ENCODE results near the gene GRIK5. TPM values are rescaled to one million over a fixed set of nuclear protein-coding genes. Genes with fewer than 3 reads are reported as not detected.

The GRIK5 gene
- total RNA-seq, 2 experiments from 2014 or later, result 0.63 to 0.95 TPM

DNA sequence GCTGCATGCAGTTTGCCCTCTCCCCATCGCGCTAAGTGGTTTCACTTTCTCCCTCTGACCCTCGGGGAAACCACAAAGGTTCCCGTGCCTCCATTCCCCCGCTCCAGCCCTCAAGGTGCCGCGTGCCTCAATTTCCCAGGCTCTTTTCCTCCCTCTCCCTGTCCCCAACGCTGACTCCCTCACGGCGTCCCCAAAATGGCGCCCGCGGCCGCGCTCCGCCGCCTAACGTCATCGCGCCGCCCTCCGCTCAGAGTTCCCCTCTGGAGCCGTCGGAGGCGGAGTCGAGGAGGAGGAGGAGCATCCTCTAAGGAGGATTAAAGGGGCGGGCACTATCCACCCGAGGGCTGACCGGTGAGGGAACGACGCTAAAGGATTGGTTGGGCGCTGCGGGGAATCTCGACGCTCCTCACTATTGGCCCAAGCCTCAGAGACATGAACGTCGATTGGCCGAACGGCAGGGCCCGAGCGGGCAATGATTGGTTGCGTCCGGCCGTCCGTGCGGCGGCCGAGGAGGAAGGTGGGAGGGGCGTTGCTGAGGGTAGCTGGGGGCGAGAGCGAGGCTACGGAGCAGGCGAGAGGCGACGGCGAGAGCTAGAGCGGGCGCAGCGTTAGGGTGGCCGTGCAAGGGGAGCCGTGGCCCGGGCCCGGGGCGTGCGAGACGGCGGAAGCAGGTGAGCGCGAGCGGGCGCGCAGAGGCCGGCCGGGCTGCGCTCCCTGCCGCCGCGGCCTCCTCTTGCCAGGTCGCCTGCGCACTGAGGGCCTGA, 5.8 kb upstream of the GRIK5 start, which contains the start of gene ZNF574:
TSS of gene ZNF574 (plus strand) at position 551 of the 764 bp plus-strand sequence. CDS start 2,441 bp downstream, outside the sequence.
- H3K4me1 Mint-ChIP-seq (ENCODE audit: low read depth), result peaks cover 25% of the 10 kb centered on the region
- peak within 1 kb of the TSS; percentile 98 for H3K4me3 Mint-ChIP-seq
- intact Hi-C loops (cut with micrococcal nuclease), result no loop called here
- peaks cover 25% of the 10 kb centered on the region for H3K36me3 Mint-ChIP-seq (ENCODE audit: low read depth)
- peak within 1 kb of the TSS; percentile 100 for H3K27ac Mint-ChIP-seq
- peak; percentile 98 for ATAC-seq
- peak; percentile 99 for DNase-seq
- H3K9me3 Mint-ChIP-seq, result no peaks in the 10 kb centered on the region
- POLR2A ChIA-PET, result interaction anchor here (1.0 to 2.1 kb wide), 4 partner anchors 10 to 123 kb away, joined by 3 to 8 read pairs (median 4); no protein-coding TSS in a partner anchor
- CTCF ChIA-PET, result interaction anchor here (0.6 to 1.6 kb wide), 2 partner anchors 17 to 47 kb away, joined by 3 to 4 read pairs; no protein-coding TSS in a partner anchor
- H3K27me3 Mint-ChIP-seq, result no peaks in the 10 kb centered on the region
- TF ChIP-seq, protein P1, sequence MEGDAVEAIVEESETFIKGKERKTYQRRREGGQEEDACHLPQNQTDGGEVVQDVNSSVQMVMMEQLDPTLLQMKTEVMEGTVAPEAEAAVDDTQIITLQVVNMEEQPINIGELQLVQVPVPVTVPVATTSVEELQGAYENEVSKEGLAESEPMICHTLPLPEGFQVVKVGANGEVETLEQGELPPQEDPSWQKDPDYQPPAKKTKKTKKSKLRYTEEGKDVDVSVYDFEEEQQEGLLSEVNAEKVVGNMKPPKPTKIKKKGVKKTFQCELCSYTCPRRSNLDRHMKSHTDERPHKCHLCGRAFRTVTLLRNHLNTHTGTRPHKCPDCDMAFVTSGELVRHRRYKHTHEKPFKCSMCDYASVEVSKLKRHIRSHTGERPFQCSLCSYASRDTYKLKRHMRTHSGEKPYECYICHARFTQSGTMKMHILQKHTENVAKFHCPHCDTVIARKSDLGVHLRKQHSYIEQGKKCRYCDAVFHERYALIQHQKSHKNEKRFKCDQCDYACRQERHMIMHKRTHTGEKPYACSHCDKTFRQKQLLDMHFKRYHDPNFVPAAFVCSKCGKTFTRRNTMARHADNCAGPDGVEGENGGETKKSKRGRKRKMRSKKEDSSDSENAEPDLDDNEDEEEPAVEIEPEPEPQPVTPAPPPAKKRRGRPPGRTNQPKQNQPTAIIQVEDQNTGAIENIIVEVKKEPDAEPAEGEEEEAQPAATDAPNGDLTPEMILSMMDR (IDR thresholded peaks at IDR 0.05), result no peak

GRCh38 chr19:42075364-42075615, 5.3 kb upstream of the GRIK5 start:
- intact Hi-C loops (cut with micrococcal nuclease), result no loop called here
- CTCF ChIA-PET, result no interaction called here
- TF ChIP-seq, protein P1 (IDR thresholded peaks at IDR 0.05), result no peak
- ATAC-seq (no peak), DNase-seq (no peak)
- POLR2A ChIA-PET, result interaction anchor here (1.1 kb wide), 1 partner anchor 10 kb away, joined by 3 read pairs; no protein-coding TSS in a partner anchor
- H3K4me3 Mint-ChIP-seq, result peak overlapping the region; percentile 98
- H3K27ac Mint-ChIP-seq, result peak overlapping the region; percentile 100
- peaks cover 1% of the 10 kb centered on the region for H3K27me3 Mint-ChIP-seq
- peaks cover 25% of the 10 kb centered on the region for H3K36me3 Mint-ChIP-seq (ENCODE audit: low read depth)
- no peaks in the 10 kb centered on the region for H3K9me3 Mint-ChIP-seq
- H3K4me1 Mint-ChIP-seq (ENCODE audit: low read depth), result peaks cover 25% of the 10 kb centered on the region

GRCh38 chr19:42074513-42075363, 4.7 kb upstream of the GRIK5 start:
- peaks cover 3% of the 10 kb centered on the region for H3K27me3 Mint-ChIP-seq
- TF ChIP-seq, protein P1 (IDR thresholded peaks at IDR 0.05), result no peak
- H3K4me1 Mint-ChIP-seq (ENCODE audit: low read depth), result peaks cover 25% of the 10 kb centered on the region
- H3K9me3 Mint-ChIP-seq, result no peaks in the 10 kb centered on the region
- peak overlapping the region; percentile 100 for H3K27ac Mint-ChIP-seq
- peaks cover 22% of the 10 kb centered on the region for H3K36me3 Mint-ChIP-seq (ENCODE audit: low read depth)
- intact Hi-C loops (cut with micrococcal nuclease), result no loop called here
- ChIA-PET CTCF (no interaction called here), POLR2A (interaction anchor here (1.1 kb wide), 1 partner anchor 9 kb away, joined by 3 read pairs; no protein-coding TSS in a partner anchor)
- H3K4me3 Mint-ChIP-seq, result peak overlapping the region; percentile 98
- no peak for ATAC-seq
- DNase-seq, result peak; percentile 25

DNA sequence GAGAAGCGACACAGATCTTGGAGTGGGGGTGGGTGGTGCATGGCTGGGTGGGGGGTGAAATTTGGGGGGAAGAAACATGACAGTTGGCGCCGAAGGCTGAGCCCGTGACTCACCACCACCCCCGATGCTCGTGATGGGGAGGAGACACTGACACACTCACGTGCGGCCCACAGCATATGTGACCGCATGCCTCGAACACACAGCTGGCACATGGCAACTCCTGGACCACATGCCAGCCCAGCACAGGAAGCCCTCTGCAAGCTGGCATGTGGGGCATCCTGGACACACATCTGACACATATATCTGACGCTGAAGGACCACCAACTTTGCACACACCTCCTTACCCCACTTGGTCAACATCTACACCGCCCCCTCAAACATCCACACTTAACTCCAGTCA, 1.2 kb upstream of the GRIK5 start:
- no peaks in the 10 kb centered on the region for H3K9me3 Mint-ChIP-seq
- DNase-seq (no peak), ATAC-seq (no peak)
- no peak overlapping the region for H3K27ac Mint-ChIP-seq
- H3K4me1 Mint-ChIP-seq (ENCODE audit: low read depth), result peaks cover 3% of the 10 kb centered on the region
- intact Hi-C loops (cut with micrococcal nuclease), result no loop called here
- TF ChIP-seq, protein P1 (IDR thresholded peaks at IDR 0.05), result no peak
- H3K4me3 Mint-ChIP-seq, result no peak overlapping the region
- POLR2A ChIA-PET, result no interaction called here
- peaks cover 4% of the 10 kb centered on the region for H3K27me3 Mint-ChIP-seq
- peaks cover 8% of the 10 kb centered on the region for H3K36me3 Mint-ChIP-seq (ENCODE audit: low read depth)
- CTCF ChIA-PET, result interaction anchor here (0.6 to 1.4 kb wide), 2 partner anchors 31 to 36 kb away, joined by 3 to 4 read pairs; no protein-coding TSS in a partner anchor
